Stomach (tissue), 9 donors: Measurements from ENCODE around the gene TMEM200B. TPM values are rescaled to one million over a fixed set of nuclear protein-coding genes. Genes with fewer than 3 reads are reported as not detected.
"Not testable (repeated sequence)": the region's sequence is repeated elsewhere in the genome, so short reads cannot be mapped to it uniquely, and the experiment has no call there.

ENCODE experiments used
- DNase-seq, 2 donors: peaks; one replicate each; pipeline versions ENCODE4 v3.0.0 to v3.0.0-alpha.2; 2013 to 2019
- H3K27ac ChIP-seq, 5 donors: fragments of 200-600 bp in 4 of 5; sonication (generic) in 4 of 5; one replicate each; pipeline ENCODE4 v1.5.1; 2013 to 2019; ENCODE audit warnings: mild to moderate bottlenecking in 1 of 5, moderate library complexity in 1 of 5
- H3K27me3 ChIP-seq, 3 donors: fragments of 200-600 bp; sonication (generic); one replicate each; pipeline ENCODE4 v1.5.1; 2017 to 2019; ENCODE audit warnings: mixed run types in 1 of 3
- H3K36me3 ChIP-seq, 4 donors: fragments of 200-600 bp; sonication (generic); 1 replicate in 3 of 4; 2 replicates in 1 of 4; pipeline ENCODE4 v1.5.1; 2016 to 2019
- H3K4me1 ChIP-seq, 4 donors: fragments of 200-600 bp; sonication (generic); one replicate each; pipeline ENCODE4 v1.5.1; 2016 to 2019
- H3K4me3 ChIP-seq, 4 donors: fragments of 200-600 bp; sonication (generic) in 3 of 4; one replicate each; pipeline ENCODE4 v1.5.1; 2016 to 2019; ENCODE audit warnings: mild to moderate bottlenecking in 1 of 4
- H3K9me3 ChIP-seq, 4 donors: fragments of 200-600 bp; sonication (generic); one replicate each; pipeline ENCODE4 v1.5.1; 2016 to 2019
- CTCF ChIP-seq, 7 experiments: fragments of 450-650 bp in 4 of 7; fragments of 200-600 bp in 3 of 7; sonication (generic) in 3 of 7; IDR thresholded peaks; one replicate each; pipeline ENCODE4 v1.5.1; 2016 to 2019; ENCODE audit warnings: antibody characterized with exemption in 7 of 7, control low read depth in 2 of 7, mild to moderate bottlenecking in 1 of 7
- EP300 ChIP-seq: sonication (generic); formaldehyde crosslinking; IDR thresholded peaks from one replicate; pipeline ENCODE4 v1.6.1; 2017; ENCODE audit warnings: antibody characterized with exemption
- POLR2A ChIP-seq, 4 donors: fragments of 450-650 bp; IDR thresholded peaks; one replicate each; pipeline ENCODE4 v1.6.1; 2016; ENCODE audit warnings: antibody characterized with exemption in 4 of 4, control low read depth in 2 of 4, mild to moderate bottlenecking in 1 of 4, moderate library complexity in 1 of 4
- POLR2AphosphoS5 ChIP-seq, 3 donors: sonication (generic); formaldehyde crosslinking; IDR thresholded peaks; one replicate each; pipeline ENCODE4 v1.6.1; 2016; ENCODE audit warnings: antibody characterized with exemption in 3 of 3
- WGBS, 5 donors: extraction: QIAGEN DNeasy Blood & Tissue Kit in 3 of 5; methylation state at CpG; one replicate each; pipeline versions ENCODE4 v1.1.5 to v1.1.7; 2013 to 2018; 5-methylcytosine and 5-hydroxymethylcytosine counted together
- intact Hi-C: fragments of 100-400 bp; cut with DNase I; formaldehyde crosslinking; loops from one replicate; pipeline ENCODE4 v1.15.1; 2023; ENCODE audit warnings: low total_unique reads
- polyA plus RNA-seq, 3 donors: library from polyadenylated mRNA; stranded (reverse); fragments of 200-250 nt; gene quantifications; one replicate each; pipeline ENCODE4 v1.2.3, GENCODE V29; 2013
- small RNA-seq, 4 donors: library from RNA; depleted of rRNA; stranded (forward); fragments of <200 nt; gene quantifications; one replicate each; pipeline ENCODE3, GENCODE V24; 2016
- total RNA-seq, 5 donors: library from RNA; depleted of rRNA; stranded (reverse); fragments of >200 nt; gene quantifications; one replicate each; pipeline versions ENCODE4 v1.1.0 to v1.2.3, GENCODE V29; 2014 to 2016
- donor health status: healthy with polysubstance abuse.
- donor health status: Bipolar disorder and iron deficiency.
- donor health status: healthy.

TMEM200B gene
- total and polyA plus RNA-seq, 8 donors: 0.45 to 8.3 (median 2.8) TPM; not detected in 3

- peaks cover 0 to 8% (median 6%) of the 10 kb centered on the region in 4 donors for H3K36me3 ChIP-seq
- TF ChIP-seq EP300: no peak
- TF ChIP-seq CTCF (IDR thresholded peaks at IDR 0.05): no peak
- TF ChIP-seq POLR2A (IDR thresholded peaks at IDR 0.05): no peak
- H3K4me3 ChIP-seq: no peak overlapping the region
- WGBS, 5 donors: 70 to 83% (median 76%) methylated on average over 3 of the region's 3 CpGs
- no peaks in the 10 kb centered on the region for H3K9me3 ChIP-seq
- H3K4me1 ChIP-seq: no peaks in the 10 kb centered on the region
- H3K27ac ChIP-seq: no peak overlapping the region
- no peak for DNase-seq
- no peaks in the 10 kb centered on the region for H3K27me3 ChIP-seq
- intact Hi-C loops: no loop called here
These were observed 42.5 kb downstream of the TMEM200B start for GRCh38 chr1:29081201-29081600.

GRCh38 chr1:29079916-29080629, 43.6 kb downstream of the TMEM200B start:
- H3K27ac ChIP-seq, intact Hi-C loops, DNase-seq, H3K4me3 ChIP-seq, H3K9me3 ChIP-seq, H3K36me3 ChIP-seq, H3K4me1 ChIP-seq, H3K27me3 ChIP-seq: not testable (repeated sequence)
- 89 to 93% (median 90%) methylated on average over 16 of the region's 16 CpGs for WGBS, 5 donors

GRCh38 chr1:29077155-29077554, 46.5 kb downstream of the TMEM200B start:
- Histone ChIP-seq H3K4me1 (no peaks in the 10 kb centered on the region), H3K27me3 (no peaks in the 10 kb centered on the region), H3K9me3 (no peaks in the 10 kb centered on the region), H3K27ac (no peak overlapping the region), H3K36me3 (peaks cover 0 to 13% (median 8%) of the 10 kb centered on the region in 4 donors), H3K4me3 (no peak overlapping the region)
- intact Hi-C loops: no loop called here
- 91 to 100% (median 99%) methylated on average over 2 of the region's 2 CpGs for WGBS, 5 donors
- no peak for TF ChIP-seq POLR2AphosphoS5 (IDR thresholded peaks at IDR 0.05)
- TF ChIP-seq POLR2A (IDR thresholded peaks at IDR 0.05): no peak
- TF ChIP-seq CTCF (IDR thresholded peaks at IDR 0.05): no peak
- TF ChIP-seq EP300: no peak
- no peak for DNase-seq

Small RNA genes lying within 50 kb of the gene (small RNA-seq; reads per million reads assigned to genes)
- 0 reads per million in 4 donors for gene RF02271

Other genes starting within 250 kb of the TMEM200B start
- 100 to 1,000 TPM in 1 of 5 donors, 10 to 100 TPM in 4; 40.3 to 112 (median 59.5) TPM for gene EPB41, start 209.3 kb downstream of the TMEM200B start, total RNA-seq
- gene EPB41, start 209.3 kb downstream of the TMEM200B start, polyA plus RNA-seq: 10 to 100 TPM in 2 of 3 donors, 1 to 10 TPM in 1; 6.4 to 17.3 (median 12.2) TPM
- 100 to 1,000 TPM in 1 of 5 donors, 10 to 100 TPM in 4; 25.1 to 328 (median 65.8) TPM for gene SRSF4, start 58.0 kb upstream of the TMEM200B start, total RNA-seq
- gene SRSF4, start 58.0 kb upstream of the TMEM200B start, polyA plus RNA-seq: 10 to 100 TPM; 38.9 to 56.5 (median 49.6) TPM
- 10 to 100 TPM in 4 of 5 donors, 1 to 10 TPM in 1; 8.9 to 47.8 (median 17.4) TPM for gene MECR, start 107.0 kb upstream of the TMEM200B start, total RNA-seq
- 10 to 100 TPM; 16.0 to 20.1 (median 18.2) TPM for gene MECR, start 107.0 kb upstream of the TMEM200B start, polyA plus RNA-seq
- 10 to 100 TPM in 2 of 5 donors, 1 to 10 TPM in 2, under 1 TPM in 1; 0.29 to 17.5 (median 8.0) TPM for gene PTPRU, start 112.6 kb upstream of the TMEM200B start, total RNA-seq
- 1 to 10 TPM; 4.9 to 5.4 (median 5.2) TPM for gene PTPRU, start 112.6 kb upstream of the TMEM200B start, polyA plus RNA-seq